ENCODE measurements around the gene LILRA6. TPM values are rescaled to one million over a fixed set of nuclear protein-coding genes. Genes with fewer than 3 reads are reported as not detected.

The LILRA6 gene
- total and polyA plus RNA-seq, 10 donors, result 1.2 to 77.5 (median 31.5) TPM

DNA sequence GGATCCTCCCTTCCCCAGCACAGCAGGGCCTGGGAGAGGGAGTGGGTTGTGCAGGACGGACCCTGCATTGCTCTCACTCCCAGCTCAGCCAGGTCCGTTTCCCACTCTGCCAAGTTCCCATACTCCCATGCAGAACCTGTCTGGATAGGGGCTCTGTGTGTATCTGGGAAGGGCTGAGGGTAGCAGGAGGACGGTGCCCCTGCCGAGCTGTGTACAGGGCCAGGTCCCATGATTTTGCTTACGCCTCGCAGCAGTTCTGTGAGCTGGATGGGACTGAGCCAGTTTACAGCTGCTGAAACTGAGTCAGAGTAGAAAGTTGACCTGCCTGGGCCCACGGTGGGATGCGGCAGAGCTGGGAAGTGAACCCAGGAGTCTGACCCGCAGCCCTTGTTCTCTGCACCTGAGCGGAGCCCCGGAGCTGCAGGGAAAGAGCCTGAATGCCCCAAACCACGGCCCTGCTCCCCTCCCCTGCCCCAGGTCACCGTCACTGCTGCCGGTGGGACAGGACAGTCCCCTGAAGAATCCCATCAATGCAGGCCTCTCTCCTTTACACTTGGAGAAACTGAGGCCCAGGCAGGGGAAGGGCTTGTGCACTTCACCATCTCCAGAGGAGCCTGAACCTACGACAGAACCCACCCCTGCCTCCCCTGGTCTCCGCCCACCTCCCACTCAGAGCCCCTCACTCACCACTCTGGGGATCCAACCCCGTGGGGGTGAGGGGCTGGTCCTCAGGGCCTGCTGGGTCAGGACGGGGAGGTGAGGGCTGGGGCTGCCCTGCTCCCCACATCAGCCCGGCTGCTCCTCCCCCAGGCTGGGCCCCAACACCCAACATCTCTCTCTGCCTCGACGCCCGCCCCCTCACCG is 11.0 kb upstream of the LILRA6 start:
- Histone ChIP-seq H3K9me3 (no peaks in the 10 kb centered on the region), H3K27ac (peak overlapping the region in 3 of 8 donors; percentile 11 to 75 (median 45)), H3K27me3 (replicated peaks in 1 of 7) (peaks cover 0 to 59% (median 0%) of the 10 kb centered on the region in 7 donors), H3K4me3 (no peak overlapping the region), H3K4me1 (peaks cover 0 to 72% (median 23%) of the 10 kb centered on the region in 6 donors), H3K36me3 (peaks cover 0 to 28% (median 0%) of the 10 kb centered on the region in 6 donors)
- TF ChIP-seq POLR2A (IDR thresholded peaks at IDR 0.05), result no peak
- TF ChIP-seq, protein P1, sequence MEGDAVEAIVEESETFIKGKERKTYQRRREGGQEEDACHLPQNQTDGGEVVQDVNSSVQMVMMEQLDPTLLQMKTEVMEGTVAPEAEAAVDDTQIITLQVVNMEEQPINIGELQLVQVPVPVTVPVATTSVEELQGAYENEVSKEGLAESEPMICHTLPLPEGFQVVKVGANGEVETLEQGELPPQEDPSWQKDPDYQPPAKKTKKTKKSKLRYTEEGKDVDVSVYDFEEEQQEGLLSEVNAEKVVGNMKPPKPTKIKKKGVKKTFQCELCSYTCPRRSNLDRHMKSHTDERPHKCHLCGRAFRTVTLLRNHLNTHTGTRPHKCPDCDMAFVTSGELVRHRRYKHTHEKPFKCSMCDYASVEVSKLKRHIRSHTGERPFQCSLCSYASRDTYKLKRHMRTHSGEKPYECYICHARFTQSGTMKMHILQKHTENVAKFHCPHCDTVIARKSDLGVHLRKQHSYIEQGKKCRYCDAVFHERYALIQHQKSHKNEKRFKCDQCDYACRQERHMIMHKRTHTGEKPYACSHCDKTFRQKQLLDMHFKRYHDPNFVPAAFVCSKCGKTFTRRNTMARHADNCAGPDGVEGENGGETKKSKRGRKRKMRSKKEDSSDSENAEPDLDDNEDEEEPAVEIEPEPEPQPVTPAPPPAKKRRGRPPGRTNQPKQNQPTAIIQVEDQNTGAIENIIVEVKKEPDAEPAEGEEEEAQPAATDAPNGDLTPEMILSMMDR (IDR thresholded peaks at IDR 0.05 in 8 of 11, conservative IDR thresholded peaks at IDR 0.05 in 3 of 11), result no peak
- TF ChIP-seq POLR2AphosphoS5 (IDR thresholded peaks at IDR 0.05), result no peak
- 67 to 85% (median 78%) methylated on average over 15 to 23 of the region's 23 CpGs for WGBS, 5 donors
- intact Hi-C loops (cut with DNase I; ENCODE audit: low total_unique reads), result no loop called here
- no peak for DNase-seq

DNA sequence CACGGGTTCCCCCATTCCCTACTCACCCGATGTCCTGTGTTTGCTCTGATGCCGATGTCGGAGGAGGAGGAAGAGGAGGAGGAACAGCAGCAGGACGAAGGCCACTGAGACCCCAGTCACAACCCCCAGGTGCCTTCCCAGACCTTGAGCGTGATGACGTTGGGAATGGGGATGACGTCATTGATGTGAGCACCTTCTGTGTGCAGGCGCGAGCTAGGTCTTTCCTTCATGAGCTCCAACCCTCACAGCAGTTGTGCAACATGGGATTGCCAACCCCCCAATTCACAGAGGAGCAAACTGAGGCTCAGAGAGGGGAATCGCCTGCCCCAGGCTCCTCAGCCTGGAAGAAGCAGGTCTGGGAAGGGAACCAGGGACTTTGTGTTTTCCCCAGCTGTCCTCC is 10.3 kb upstream of the LILRA6 start:
- H3K27me3 ChIP-seq (replicated peaks in 1 of 7), result peaks cover 0 to 58% (median 0%) of the 10 kb centered on the region in 7 donors
- no peaks in the 10 kb centered on the region for H3K9me3 ChIP-seq
- H3K4me1 ChIP-seq, result peaks cover 0 to 77% (median 30%) of the 10 kb centered on the region in 6 donors
- peak overlapping the region in 4 of 8 donors; percentile 10 to 55 (median 44) for H3K27ac ChIP-seq
- DNase-seq, result no peak
- no peak for TF ChIP-seq POLR2AphosphoS5 (IDR thresholded peaks at IDR 0.05)
- TF ChIP-seq, protein P1 (IDR thresholded peaks at IDR 0.05 in 8 of 11, conservative IDR thresholded peaks at IDR 0.05 in 3 of 11), result no peak
- TF ChIP-seq POLR2A (IDR thresholded peaks at IDR 0.05), result no peak
- intact Hi-C loops (cut with DNase I; ENCODE audit: low total_unique reads), result no loop called here
- H3K36me3 ChIP-seq, result peaks cover 0 to 28% (median 0%) of the 10 kb centered on the region in 6 donors
- WGBS, 5 donors, result 69 to 95% (median 86%) methylated on average over 10 to 11 of the region's 11 CpGs
- no peak overlapping the region for H3K4me3 ChIP-seq

DNA sequence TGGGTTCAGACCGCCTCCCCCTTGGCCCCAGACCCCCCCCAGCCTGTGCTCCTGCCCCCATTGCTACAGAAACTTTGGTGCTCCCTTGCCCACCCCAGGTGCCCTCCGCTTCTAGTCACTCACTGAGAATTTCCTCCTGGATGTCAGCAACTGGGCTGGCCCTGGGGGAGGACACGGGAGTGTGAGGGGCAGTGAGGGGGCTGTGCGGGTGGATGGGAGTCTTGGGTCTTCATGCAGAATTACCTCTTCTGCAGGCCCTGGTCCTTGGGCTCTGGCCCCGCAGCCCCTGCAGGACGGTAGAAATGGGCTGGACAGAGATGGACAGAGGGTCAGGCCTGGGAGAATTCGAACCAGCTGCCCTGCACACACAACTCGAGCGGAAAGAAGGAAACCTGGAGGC is 9.7 kb upstream of the LILRA6 start:
- H3K4me3 ChIP-seq, result no peak overlapping the region
- no peak for DNase-seq
- H3K9me3 ChIP-seq, result no peaks in the 10 kb centered on the region
- intact Hi-C loops (cut with DNase I; ENCODE audit: low total_unique reads), result no loop called here
- WGBS, 5 donors, result 49 to 76% (median 73%) methylated on average over 9 of the region's 9 CpGs
- peaks cover 0 to 53% (median 0%) of the 10 kb centered on the region in 7 donors for H3K27me3 ChIP-seq (replicated peaks in 1 of 7)
- H3K36me3 ChIP-seq, result peaks cover 0 to 28% (median 0%) of the 10 kb centered on the region in 6 donors
- H3K4me1 ChIP-seq, result peaks cover 6 to 77% (median 36%) of the 10 kb centered on the region in 6 donors
- TF ChIP-seq POLR2AphosphoS5 (IDR thresholded peaks at IDR 0.05) (no peak), POLR2A (IDR thresholded peaks at IDR 0.05) (no peak)
- TF ChIP-seq, protein P1 (IDR thresholded peaks at IDR 0.05 in 8 of 11, conservative IDR thresholded peaks at IDR 0.05 in 3 of 11), result no peak
- peak overlapping the region in 5 of 8 donors; percentile 10 to 55 (median 42) for H3K27ac ChIP-seq

DNA sequence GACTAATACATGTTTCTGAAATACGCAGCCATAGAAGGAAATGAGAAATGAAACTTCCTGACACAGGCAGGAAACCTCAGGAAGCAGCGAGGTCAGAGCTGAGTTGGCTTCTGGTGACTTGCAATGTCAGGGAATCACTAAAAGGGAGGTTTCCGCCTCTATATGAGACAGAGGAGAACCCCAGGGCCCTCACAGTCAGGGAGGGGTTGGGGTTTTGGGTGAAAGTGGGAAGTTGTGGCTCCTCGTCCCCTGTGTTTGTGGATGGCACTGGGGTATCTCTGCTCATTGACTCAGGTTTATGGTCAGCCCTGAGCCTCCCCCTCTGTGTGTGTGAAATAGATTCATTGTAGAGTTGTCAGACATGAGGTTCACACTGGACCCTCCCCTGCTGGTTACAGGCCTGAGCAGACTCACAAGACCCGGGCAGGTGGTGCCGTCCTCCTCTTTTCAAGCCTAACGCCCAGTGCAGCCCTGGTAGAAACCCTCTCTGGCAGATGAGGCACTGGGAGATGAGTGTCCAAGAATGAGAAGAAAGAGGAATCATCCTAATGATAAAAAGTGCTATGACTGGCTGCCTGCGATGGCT is 5.5 kb upstream of the LILRA6 start:
- WGBS, 5 donors, result 26 to 35% (median 31%) methylated on average over 7 to 8 of the region's 8 CpGs
- TF ChIP-seq, protein P1 (IDR thresholded peaks at IDR 0.05 in 8 of 11, conservative IDR thresholded peaks at IDR 0.05 in 3 of 11), result no peak
- TF ChIP-seq POLR2AphosphoS5 (IDR thresholded peaks at IDR 0.05), result peak in 2 of 3 donors; percentile 43 to 88
- Histone ChIP-seq H3K4me1 (peaks cover 7 to 59% (median 36%) of the 10 kb centered on the region in 6 donors), H3K36me3 (peaks cover 0 to 12% (median 0%) of the 10 kb centered on the region in 6 donors), H3K27me3 (replicated peaks in 1 of 7) (peaks cover 0 to 19% (median 0%) of the 10 kb centered on the region in 7 donors), H3K4me3 (peak overlapping the region in 1 of 8 donors; percentile 36), H3K27ac (peak overlapping the region; percentile 55 to 92 (median 88)), H3K9me3 (no peaks in the 10 kb centered on the region)
- intact Hi-C loops (cut with DNase I; ENCODE audit: low total_unique reads), result no loop called here
- DNase-seq, result peak; percentile 87
